NCI-H82 (cell line): Measurements from ENCODE around the gene SCT.
A peak's percentile ranks its signal among the peaks of the same experiment; 100 is the strongest.

Experiments used
- DNase-seq: peaks from one replicate; lab custom pipeline; 2025; lab: John Stamatoyannopoulos, UW

Gene SCT

DNA sequence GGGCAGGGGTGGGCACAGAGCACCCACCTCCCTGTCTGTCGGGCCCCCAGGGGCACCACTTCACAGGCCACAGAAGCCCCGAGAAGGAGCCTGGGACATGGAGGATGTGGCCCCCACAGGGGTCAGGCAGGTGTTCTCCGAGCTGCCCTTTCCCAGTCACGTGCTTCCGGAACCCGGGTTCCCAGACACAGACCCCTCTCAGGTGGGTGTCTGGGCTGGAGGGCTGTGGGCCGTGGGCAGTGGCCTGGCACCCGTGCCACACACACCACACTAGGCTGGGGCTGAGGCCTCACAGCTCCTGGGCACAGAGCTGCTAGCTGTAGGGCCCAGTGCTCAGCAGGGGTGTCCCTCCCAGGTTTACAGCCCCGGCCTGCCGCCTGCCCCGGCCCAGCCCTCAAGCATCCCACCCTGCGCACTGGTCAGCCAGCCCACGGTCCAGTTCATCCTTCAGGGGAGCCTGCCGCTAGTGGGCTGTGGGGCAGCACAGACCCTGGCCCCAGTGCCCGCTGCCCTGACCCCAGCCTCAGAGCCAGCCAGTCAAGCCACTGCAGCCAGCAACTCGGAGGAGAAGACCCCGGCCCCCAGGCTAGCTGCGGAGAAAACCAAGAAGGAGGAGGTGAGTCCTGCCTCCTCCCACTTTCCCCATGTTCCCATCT, 16.7 kb downstream of the SCT start:
- DNase-seq, result no peak

DNA sequence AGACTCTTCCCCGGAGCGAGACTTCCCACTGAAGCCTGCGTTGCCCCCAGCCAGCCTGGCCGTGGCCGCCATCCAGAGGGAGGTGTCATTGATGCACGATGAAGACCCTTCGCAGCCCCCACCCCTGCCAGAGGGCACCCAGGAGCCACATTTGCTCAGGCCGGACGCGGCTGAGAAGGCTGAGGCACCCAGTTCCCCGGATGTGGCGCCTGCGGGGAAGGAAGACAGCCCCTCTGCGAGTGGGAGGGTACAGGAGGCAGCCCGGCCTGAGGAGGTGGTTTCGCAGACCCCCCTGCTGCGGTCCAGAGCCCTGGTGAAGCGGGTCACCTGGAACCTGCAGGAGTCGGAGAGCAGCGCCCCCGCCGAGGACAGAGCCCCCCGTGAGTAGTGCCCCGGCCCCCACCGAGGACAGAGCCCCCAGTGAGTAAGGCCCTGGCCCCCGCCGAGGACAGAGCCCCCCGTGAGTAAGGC, 17.6 kb downstream of the SCT start:
- no peak for DNase-seq

GRCh38 chr11:608791-609251, 18.2 kb downstream of the SCT start:
- no peak for DNase-seq

GRCh38 chr11:607971-608659, 18.9 kb downstream of the SCT start:
- no peak for DNase-seq

GRCh38 chr11:607020-607780, 19.8 kb downstream of the SCT start:
- no peak for DNase-seq

DNA sequence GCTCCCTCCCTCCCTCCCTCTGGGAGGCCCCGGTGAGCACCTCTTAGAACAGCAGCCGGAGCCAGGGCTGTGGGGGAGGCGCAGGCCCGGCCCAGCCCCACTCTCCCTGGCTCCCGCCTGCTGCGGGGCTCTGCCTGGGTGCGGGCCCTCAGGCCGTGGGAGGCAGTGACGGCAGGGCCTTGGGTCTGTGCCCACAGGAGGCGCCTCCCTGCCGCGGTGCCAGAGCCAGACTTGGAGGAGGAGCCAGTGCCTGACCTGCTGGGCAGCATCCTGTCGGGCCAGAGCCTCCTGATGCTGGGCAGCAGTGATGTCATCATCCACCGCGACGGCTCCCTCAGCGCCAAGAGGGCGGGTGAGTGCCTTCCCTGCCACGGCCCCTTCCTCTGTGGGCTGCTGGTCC, 20.7 kb downstream of the SCT start:
- DNase-seq, result no peak

DNA sequence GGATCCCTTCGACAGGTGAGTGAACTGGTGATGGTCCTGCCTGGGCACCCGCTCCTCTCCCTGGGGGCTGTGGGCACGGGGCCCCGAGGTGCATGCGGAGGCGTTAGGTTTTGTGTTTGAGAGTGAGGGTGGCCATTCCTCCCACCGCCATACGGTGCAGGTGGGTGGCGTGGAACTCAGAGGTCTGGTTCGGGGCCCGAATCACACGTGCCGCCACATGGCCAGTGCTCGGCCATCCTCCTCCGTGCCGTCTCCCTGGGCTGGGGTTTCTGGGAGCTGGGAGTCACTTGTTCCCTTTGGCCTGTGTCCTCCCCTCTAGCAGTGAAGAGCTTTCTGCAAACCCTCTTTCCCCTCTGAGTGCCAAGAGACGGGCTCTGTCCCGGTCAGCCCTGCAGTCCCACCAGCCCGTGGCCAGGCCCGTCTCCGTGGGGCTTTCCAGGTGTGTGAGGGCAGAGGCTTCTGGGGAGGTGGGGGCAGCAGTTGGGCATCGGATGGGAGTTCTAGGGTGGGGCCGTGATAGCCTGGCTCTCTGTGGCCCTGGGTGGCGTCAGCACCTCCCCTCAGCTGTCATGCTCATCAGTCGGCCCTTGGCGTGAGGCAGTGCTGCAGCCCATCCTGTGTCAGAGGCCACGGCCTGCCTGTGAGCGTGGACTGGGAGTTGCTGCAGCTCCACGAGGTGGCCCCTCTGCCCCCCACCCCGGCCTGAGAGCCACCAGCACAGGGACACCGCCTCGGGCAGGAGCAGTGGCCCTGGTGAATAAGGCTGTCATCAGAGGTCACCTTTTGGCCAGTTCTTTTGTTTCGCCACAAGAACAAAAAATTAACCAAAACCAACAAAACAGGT, 21.5 kb downstream of the SCT start:
- DNase-seq, result no peak

- no peak for DNase-seq
These were observed 23.8 kb downstream of the SCT start for GRCh38 chr11:603154-603553.

GRCh38 chr11:601573-602245, 25.3 kb downstream of the SCT start:
- DNase-seq, result no peak

DNA sequence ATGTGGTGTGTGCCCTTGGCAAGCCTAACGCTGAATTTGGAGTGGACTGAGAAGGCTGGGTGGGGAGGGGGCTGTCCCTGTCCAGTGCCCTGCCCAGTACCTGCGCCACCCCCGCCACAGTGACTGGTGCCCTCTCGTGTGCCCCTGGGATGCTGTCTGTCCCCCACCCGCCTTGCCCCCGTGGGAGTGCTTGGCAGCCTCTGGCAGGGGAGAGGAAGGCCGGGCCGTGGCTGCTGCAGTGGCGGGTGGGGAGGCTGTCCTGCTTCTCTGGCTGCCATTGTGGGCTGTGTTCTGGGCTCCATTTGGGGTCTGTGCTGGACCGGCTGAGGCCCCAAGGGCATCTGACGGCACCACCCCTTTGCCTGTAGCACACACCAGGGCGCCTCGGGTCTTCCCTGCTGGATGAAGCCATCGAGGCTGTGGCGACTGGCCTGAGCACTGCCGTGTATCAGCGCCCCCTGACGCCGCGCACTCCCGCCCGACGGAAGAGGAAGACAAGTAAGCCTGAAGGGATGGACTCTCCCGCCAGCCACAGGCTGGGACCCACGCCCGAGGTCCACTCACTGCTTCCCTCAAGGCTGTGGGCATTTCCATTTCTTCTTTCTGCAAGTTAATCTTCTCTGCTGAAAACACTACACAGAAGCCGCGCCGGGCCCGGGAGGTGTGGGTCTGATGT, 28.8 kb downstream of the SCT start:
- no peak for DNase-seq

- peak; percentile 6 for DNase-seq
These were observed 29.7 kb downstream of the SCT start for GRCh38 chr11:597166-597725.

DNA sequence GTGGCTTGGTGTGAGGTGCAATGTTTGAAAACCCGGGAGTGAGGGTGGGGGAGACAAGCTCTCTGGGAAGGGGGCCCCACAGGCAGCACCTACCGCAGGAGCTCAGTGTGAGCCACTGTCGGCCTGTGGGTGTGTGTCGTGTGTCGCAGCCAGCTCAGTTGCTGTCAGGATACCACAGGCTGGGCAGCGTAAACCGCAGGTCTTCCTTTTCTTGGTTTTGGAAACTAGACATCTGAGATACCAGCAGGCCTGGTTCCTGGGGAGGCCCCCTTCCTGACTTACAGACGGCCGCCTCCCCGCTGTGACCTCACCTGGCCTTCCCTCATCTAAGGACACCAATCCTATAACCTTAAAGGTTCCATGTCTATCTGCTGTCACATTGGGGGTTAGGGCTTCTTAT, 30.6 kb downstream of the SCT start:
- DNase-seq, result no peak

DNA sequence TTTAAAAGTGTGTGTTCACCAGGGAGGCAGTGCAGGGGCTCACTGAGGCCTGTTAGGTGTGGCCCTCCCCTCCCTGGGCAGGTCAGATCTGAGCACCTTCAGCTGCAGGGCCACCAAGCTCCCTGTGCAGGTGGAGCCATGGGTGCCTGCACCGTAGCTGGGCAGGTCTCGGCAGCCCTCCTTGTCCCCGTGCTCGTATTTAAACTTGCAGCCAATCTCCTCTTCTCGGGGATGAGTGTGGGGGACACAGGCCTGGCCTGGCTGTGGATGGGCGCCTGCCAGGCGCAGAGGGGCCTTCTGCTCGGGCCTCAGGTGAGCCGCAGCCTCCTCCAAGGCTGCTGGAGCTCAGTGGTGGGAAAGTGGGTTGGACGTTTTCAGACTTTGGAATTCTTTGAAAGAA, 31.6 kb downstream of the SCT start:
- DNase-seq, result no peak

DNA sequence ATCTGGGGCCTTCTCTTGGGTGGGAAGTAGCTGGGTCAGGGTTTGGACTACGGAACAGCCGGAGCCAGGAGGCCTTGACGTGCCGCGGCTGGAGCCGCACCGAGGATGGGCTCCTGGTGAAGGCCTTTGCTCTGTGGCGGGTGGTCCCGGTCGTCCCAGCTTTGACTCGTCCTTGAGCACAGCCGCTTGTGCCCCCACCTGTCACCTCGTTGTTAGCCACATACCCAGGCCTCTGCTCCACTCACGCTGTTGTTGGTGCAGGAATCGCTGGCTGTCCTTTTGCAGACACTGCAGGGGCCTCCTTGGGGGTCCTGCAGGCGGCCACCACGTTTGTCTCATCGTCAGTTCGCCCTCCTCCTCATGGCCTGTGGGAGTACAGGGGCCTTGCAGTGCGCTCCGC, 33.6 kb downstream of the SCT start:
- no peak for DNase-seq

DNA sequence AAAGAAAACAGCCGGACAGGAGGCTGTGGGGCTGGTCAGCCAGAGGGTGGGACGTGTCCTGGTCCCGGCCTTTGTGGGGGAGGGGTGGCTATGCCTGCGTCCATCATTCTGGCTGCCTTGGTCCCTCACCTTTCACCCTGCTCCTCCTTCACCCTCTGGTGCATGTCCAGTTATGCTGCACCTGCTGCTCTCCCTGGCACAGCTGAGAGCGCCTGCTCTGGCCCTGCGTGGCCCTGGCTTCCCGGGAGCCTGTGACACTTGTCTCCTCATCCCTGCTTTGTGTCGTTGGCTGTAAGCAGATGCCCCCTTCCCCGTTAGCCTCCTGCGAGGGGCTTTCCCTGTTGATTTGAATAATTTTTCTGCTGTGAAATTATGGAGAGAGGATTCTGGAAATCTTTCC, 34.1 kb downstream of the SCT start:
- DNase-seq, result no peak

- DNase-seq, result no peak
These were observed 34.5 kb downstream of the SCT start for GRCh38 chr11:592501-592900.

DNA sequence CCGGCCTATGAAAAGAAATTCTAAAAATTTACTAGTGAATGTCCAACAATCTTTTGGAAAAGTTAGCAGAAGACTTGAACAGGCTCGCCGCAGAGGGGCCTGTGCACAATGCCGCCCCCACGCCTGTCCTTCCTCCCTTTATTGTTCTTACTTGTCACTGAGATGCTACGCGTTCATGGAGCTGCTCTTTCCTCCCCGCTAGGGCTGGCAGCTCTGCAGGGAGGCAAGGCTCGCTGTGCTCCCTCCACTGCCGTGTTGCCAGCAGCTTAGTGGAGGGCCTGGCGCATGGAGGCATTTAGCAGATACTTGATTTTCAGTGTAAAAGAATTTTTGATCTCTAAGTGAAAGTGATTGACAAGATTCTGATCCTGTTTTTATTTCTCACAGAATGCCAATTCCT, 36.0 kb downstream of the SCT start:
- DNase-seq, result no peak

DNA sequence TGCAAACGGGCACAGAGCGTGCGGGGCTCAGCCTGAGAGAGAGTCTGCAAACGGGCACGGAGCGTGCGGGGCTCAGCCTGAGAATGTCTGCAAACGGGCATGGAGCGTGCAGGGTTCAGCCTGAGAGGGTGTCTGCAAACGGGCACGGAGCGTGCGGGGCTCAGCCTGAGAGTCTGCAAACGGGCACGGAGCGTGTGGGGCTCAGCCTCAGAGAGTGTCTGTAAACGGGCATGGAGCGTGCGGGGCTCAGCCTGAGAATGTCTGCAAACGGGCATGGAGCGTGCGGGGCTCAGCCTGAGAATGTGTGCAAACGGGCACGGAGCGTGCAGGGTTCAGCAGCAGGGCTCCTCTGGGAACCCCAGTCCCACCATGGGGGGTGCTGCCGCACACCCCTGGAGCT, 37.2 kb downstream of the SCT start:
- no peak for DNase-seq

DNA sequence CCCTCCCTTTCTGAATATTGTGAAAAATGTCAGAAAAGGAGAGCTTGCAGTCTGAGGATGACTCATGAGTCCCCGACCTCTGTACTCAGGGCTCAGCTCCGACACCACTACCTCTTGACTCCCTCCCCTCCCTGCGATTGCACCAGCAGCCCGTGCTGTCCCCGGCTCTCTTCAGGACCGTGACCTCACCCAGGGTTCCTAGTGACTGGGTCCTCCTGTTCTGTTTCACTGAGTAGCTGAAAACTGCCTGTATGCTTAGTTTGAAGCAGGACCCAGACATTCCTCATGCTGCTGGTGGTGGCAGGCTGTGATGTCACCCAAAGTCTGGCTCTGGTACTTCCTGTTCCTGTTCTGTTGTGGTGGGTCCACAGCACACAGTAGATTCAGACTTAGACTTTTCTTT, 39.0 kb downstream of the SCT start:
- no peak for DNase-seq

- no peak for DNase-seq
These were observed 39.4 kb downstream of the SCT start for GRCh38 chr11:587546-587945.
